HAP-1 (cell line): ENCODE measurements around the gene FPGS.

Experiments
- DNase-seq, 2 experiments: peaks; one replicate each; pipeline ENCODE4 v3.0.0-alpha.2; 2016 to 2020; ENCODE audit warnings: low spot score in 2 of 2
- H3K27me3 ChIP-seq: fragments of 250-450 bp; sonication (Bioruptor Pico); 2 replicates; pipeline ENCODE4 v1.5.1; 2020; ENCODE audit warnings: low read depth, mild to moderate bottlenecking, moderate library complexity
- H3K36me3 ChIP-seq: fragments of 250-450 bp; sonication (Bioruptor Pico); replicated peaks from 2 replicates; pipeline ENCODE4 v1.5.1; 2020; ENCODE audit warnings: mild to moderate bottlenecking
- H3K4me1 ChIP-seq: fragments of 250-450 bp; sonication (Bioruptor Pico); 2 replicates; pipeline ENCODE4 v1.5.1; 2020; ENCODE audit warnings: mild to moderate bottlenecking
- H3K4me3 ChIP-seq: fragments of 250-450 bp; sonication (Bioruptor Pico); 2 replicates; pipeline ENCODE4 v1.5.1; 2020; ENCODE audit warnings: mild to moderate bottlenecking, moderate library complexity
- H3K9me3 ChIP-seq: fragments of 250-450 bp; sonication (Bioruptor Pico); 2 replicates; pipeline ENCODE4 v1.5.1; 2020; ENCODE audit warnings: mild to moderate bottlenecking, moderate library complexity
- in situ Hi-C: fragments of 300-500 bp; cut with MboI; formaldehyde crosslinking; loops from 3 replicates; pipeline ENCODE4 v1.14.3; 2020; ENCODE audit warnings: low sequenced_read_pairs, inconsistent platforms, mixed read lengths

The FPGS gene

GRCh38 chr9:127815512-127816361 is 13.1 kb downstream of the FPGS start:
- in situ Hi-C loops: no loop called here
- Histone ChIP-seq H3K27me3 (no peaks in the 10 kb centered on the region), H3K9me3 (no peaks in the 10 kb centered on the region), H3K4me1 (no peaks in the 10 kb centered on the region), H3K36me3 (peaks cover 29% of the 10 kb centered on the region), H3K4me3 (no peak overlapping the region)
- no peak for DNase-seq

- in situ Hi-C loops: no loop called here
- Histone ChIP-seq H3K27me3 (no peaks in the 10 kb centered on the region), H3K4me1 (no peaks in the 10 kb centered on the region), H3K9me3 (no peaks in the 10 kb centered on the region), H3K4me3 (no peak overlapping the region), H3K36me3 (peaks cover 29% of the 10 kb centered on the region)
- no peak for DNase-seq
Observed at GRCh38 chr9:127816362-127816725, 13.7 kb downstream of the FPGS start.

- Histone ChIP-seq H3K36me3 (peaks cover 26% of the 10 kb centered on the region), H3K27me3 (no peaks in the 10 kb centered on the region), H3K9me3 (no peaks in the 10 kb centered on the region), H3K4me1 (no peaks in the 10 kb centered on the region), H3K4me3 (no peak overlapping the region)
- DNase-seq: no peak
- in situ Hi-C loops: no loop called here
Observed at GRCh38 chr9:127816728-127817127, 14.0 kb downstream of the FPGS start.

GRCh38 chr9:127817881-127818434 is 15.3 kb downstream of the FPGS start:
- no peaks in the 10 kb centered on the region for H3K27me3 ChIP-seq
- H3K4me1 ChIP-seq: no peaks in the 10 kb centered on the region
- H3K9me3 ChIP-seq: no peaks in the 10 kb centered on the region
- peaks cover 17% of the 10 kb centered on the region for H3K36me3 ChIP-seq
- DNase-seq: no peak
- in situ Hi-C loops: no loop called here
- H3K4me3 ChIP-seq: no peak overlapping the region

GRCh38 chr9:127818574-127818973 is 15.9 kb downstream of the FPGS start:
- H3K9me3 ChIP-seq: no peaks in the 10 kb centered on the region
- no peaks in the 10 kb centered on the region for H3K4me1 ChIP-seq
- no peak for DNase-seq
- no peak overlapping the region for H3K4me3 ChIP-seq
- H3K36me3 ChIP-seq: peaks cover 11% of the 10 kb centered on the region; the same call in 1 of the 2 replicates
- in situ Hi-C loops: no loop called here
- no peaks in the 10 kb centered on the region for H3K27me3 ChIP-seq

- Histone ChIP-seq H3K27me3 (no peaks in the 10 kb centered on the region), H3K36me3 (no peaks in the 10 kb centered on the region), H3K4me3 (no peak overlapping the region), H3K9me3 (no peaks in the 10 kb centered on the region), H3K4me1 (no peaks in the 10 kb centered on the region)
- no peak for DNase-seq
- in situ Hi-C loops: no loop called here
Observed at GRCh38 chr9:127822108-127822507, 19.4 kb downstream of the FPGS start.

- Histone ChIP-seq H3K27me3 (no peaks in the 10 kb centered on the region), H3K4me1 (no peaks in the 10 kb centered on the region), H3K36me3 (no peaks in the 10 kb centered on the region), H3K4me3 (no peak overlapping the region), H3K9me3 (no peaks in the 10 kb centered on the region)
- in situ Hi-C loops: no loop called here
- peak; percentile 32 to 84 for DNase-seq
Observed at GRCh38 chr9:127825319-127826051, 22.8 kb downstream of the FPGS start.

- in situ Hi-C loops: no loop called here
- Histone ChIP-seq H3K27me3 (no peaks in the 10 kb centered on the region), H3K36me3 (no peaks in the 10 kb centered on the region), H3K4me3 (no peak overlapping the region), H3K9me3 (no peaks in the 10 kb centered on the region), H3K4me1 (no peaks in the 10 kb centered on the region)
- no peak for DNase-seq
Observed at GRCh38 chr9:127826253-127826913, 23.7 kb downstream of the FPGS start.

GRCh38 chr9:127828262-127829031 is 25.8 kb downstream of the FPGS start:
- H3K36me3 ChIP-seq: no peaks in the 10 kb centered on the region
- H3K4me1 ChIP-seq: no peaks in the 10 kb centered on the region
- in situ Hi-C loops: no loop called here
- DNase-seq: no peak
- no peaks in the 10 kb centered on the region for H3K9me3 ChIP-seq
- no peak overlapping the region for H3K4me3 ChIP-seq
- H3K27me3 ChIP-seq: no peaks in the 10 kb centered on the region

- Histone ChIP-seq H3K4me3 (no peak overlapping the region), H3K27me3 (no peaks in the 10 kb centered on the region), H3K9me3 (no peaks in the 10 kb centered on the region), H3K36me3 (no peaks in the 10 kb centered on the region), H3K4me1 (no peaks in the 10 kb centered on the region)
- in situ Hi-C loops: no loop called here
- no peak for DNase-seq
Observed at GRCh38 chr9:127829205-127829906, 26.7 kb downstream of the FPGS start.

GRCh38 chr9:127832248-127832647 is 29.6 kb downstream of the FPGS start:
- in situ Hi-C loops: no loop called here
- H3K36me3 ChIP-seq: no peaks in the 10 kb centered on the region
- H3K9me3 ChIP-seq: no peaks in the 10 kb centered on the region
- H3K4me3 ChIP-seq: no peak overlapping the region
- no peaks in the 10 kb centered on the region for H3K4me1 ChIP-seq
- no peaks in the 10 kb centered on the region for H3K27me3 ChIP-seq
- no peak for DNase-seq

GRCh38 chr9:127833555-127833954 is 30.9 kb downstream of the FPGS start:
- Histone ChIP-seq H3K4me1 (no peaks in the 10 kb centered on the region), H3K27me3 (no peaks in the 10 kb centered on the region), H3K36me3 (no peaks in the 10 kb centered on the region), H3K4me3 (no peak overlapping the region), H3K9me3 (no peaks in the 10 kb centered on the region)
- DNase-seq: no peak
- in situ Hi-C loops: no loop called here
